BJ (cell line): ENCODE data around the gene NOD1. TPM values are rescaled to one million over a fixed set of nuclear protein-coding genes. Genes with fewer than 3 reads are reported as not detected.

Experiments used
- CTCF ChIA-PET: fragments of 350-600 bp; formaldehyde crosslinking; extraction: SDS; loops from one replicate; lab custom pipeline; 2021; ENCODE audit warnings: antibody characterized with exemption, inconsistent platforms; lab: Yijun Ruan, JAX
- POLR2A ChIA-PET: fragments of 300-600 bp; sonication (Branson Sonifier 250); formaldehyde crosslinking; extraction: SDS; loops from one replicate; lab custom pipeline; 2021; ENCODE audit warnings: antibody characterized with exemption; lab: Charles Lee
- DNase-seq: peaks from one replicate; pipeline ENCODE4 v3.0.0-alpha.2; 2011; ENCODE audit warnings: low read depth
- H3K27me3 ChIP-seq: 2 replicates; pipeline ENCODE4 v1.6.0; 2011; ENCODE audit warnings: low read length; ENCODE audit not compliant: control insufficient read depth, insufficient read depth
- H3K36me3 ChIP-seq: 2 replicates; pipeline ENCODE4 v1.5.1; 2011; ENCODE audit warnings: low read length; ENCODE audit not compliant: control insufficient read depth, insufficient read depth
- H3K4me3 ChIP-seq: 2 replicates; pipeline ENCODE4 v1.5.1; 2011; ENCODE audit warnings: low read depth, mild to moderate bottlenecking, control low read depth, low read length
- polyA plus RNA-seq: library from polyadenylated mRNA; depleted of rRNA; stranded (reverse); fragments of >200 nt; gene quantifications from 2 replicates; pipeline ENCODE4 v1.2.3, GENCODE V29; 2011
- TF ChIP-seq, protein P1 (sequence below): IDR thresholded peaks from 2 replicates; pipeline ENCODE4 v1.5.1; 2011; ENCODE audit warnings: low read depth, mild to moderate bottlenecking, control low read depth, inconsistent platforms, low read length, moderate library complexity; ENCODE audit not compliant: insufficient read depth

NOD1 gene
- polyA plus RNA-seq, 1 experiment, result 3.3 TPM

DNA sequence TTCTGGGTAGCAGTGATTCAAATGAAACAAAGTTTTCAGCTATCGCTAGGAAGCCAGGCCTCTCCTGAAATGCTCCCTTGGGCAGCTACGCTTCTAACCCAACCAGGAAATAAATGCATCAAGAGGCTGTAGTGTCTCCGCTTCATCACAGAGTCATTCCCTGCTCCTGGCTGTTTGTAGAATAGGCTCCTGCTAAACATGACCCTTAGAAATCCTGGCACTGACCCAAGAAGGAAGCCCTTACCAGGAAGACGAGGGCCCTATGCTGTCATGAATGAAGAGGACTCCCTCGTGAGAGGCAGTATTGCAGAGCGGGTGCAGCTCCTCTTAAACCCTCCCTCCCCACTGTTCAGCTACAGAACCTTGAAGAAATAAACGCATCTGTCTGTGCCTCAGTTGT is 48.3 kb downstream of the NOD1 start:
- TF ChIP-seq, protein P1, sequence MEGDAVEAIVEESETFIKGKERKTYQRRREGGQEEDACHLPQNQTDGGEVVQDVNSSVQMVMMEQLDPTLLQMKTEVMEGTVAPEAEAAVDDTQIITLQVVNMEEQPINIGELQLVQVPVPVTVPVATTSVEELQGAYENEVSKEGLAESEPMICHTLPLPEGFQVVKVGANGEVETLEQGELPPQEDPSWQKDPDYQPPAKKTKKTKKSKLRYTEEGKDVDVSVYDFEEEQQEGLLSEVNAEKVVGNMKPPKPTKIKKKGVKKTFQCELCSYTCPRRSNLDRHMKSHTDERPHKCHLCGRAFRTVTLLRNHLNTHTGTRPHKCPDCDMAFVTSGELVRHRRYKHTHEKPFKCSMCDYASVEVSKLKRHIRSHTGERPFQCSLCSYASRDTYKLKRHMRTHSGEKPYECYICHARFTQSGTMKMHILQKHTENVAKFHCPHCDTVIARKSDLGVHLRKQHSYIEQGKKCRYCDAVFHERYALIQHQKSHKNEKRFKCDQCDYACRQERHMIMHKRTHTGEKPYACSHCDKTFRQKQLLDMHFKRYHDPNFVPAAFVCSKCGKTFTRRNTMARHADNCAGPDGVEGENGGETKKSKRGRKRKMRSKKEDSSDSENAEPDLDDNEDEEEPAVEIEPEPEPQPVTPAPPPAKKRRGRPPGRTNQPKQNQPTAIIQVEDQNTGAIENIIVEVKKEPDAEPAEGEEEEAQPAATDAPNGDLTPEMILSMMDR, result no peak
- H3K4me3 ChIP-seq, result no peak overlapping the region
- no peak for DNase-seq
- H3K27me3 ChIP-seq, result no peaks in the 10 kb centered on the region
- POLR2A ChIA-PET, result no interaction called here
- CTCF ChIA-PET, result interaction anchor here (0.6 kb wide), 1 partner anchor 20 kb away, joined by 4 read pairs; no protein-coding TSS in a partner anchor
- peaks cover 1% of the 10 kb centered on the region; the same call in 1 of the 2 replicates for H3K36me3 ChIP-seq

DNA sequence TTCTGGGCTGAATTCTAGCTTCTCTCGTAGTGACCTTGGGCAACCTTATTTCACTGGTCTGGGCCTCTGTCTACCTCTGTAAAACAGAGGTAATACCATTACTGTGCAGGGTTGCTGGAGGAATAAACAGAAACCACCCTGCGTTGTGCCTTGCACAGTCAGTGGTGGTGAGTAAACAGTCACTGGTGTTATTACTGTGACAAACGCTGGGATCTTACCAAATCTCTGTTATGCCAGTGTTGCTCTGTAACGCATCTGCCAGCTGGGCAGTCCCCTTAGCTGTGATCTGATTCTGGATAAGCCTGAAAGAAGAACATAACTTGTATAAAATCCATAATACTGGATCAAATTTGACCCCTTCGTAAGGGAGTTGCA is 49.4 kb downstream of the NOD1 start:
- POLR2A ChIA-PET, result no interaction called here
- H3K36me3 ChIP-seq, result no peaks in the 10 kb centered on the region
- CTCF ChIA-PET, result interaction anchor here (0.5 to 0.8 kb wide), 2 partner anchors 16 to 38 kb away, joined by 3 to 5 read pairs; no protein-coding TSS in a partner anchor

DNA sequence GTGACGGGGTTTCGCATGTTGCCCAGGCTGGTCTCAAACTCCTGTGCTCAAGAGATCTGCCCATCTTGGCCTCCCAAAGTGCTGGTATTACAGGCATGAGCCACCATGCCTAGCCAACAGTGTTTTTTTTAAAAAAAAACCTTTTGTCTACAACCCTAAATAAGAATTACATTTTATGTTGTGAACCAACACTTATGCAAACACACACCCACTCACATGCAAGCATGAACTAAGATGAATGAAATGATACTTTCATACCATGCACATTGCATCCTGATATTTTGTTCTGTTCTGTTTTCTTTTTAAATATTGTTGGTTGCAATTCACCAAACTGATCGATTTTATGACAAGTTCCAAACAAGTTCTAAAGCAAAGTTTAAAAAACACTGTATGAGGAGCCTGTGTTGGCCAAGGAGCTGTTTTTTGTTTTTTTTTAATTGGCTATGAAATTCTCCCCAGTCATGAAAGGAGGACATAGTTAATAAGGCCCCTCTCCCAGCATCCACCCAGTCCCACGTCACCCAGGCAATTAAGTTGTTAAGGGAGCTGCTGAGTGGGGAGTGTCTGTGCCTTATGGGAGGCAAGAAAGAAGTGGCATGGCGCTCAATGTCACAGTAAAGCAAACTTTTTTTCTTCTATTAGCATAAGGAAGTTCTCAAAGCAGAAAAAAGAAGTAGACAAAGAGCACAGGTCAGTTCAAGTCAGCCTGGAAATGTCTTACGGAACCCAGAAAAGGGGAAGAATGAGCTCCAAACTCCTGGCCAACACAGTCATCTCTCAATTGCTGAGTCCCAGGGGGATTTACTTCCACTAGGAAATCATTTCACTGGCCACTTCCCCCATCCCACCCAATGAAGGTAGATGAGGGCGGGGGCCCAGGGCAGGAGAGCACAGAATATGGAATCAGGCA is 50.1 kb downstream of the NOD1 start:
- DNase-seq, result no peak
- POLR2A ChIA-PET, result no interaction called here
- Histone ChIP-seq H3K36me3 (no peaks in the 10 kb centered on the region), H3K4me3 (no peak overlapping the region), H3K27me3 (no peaks in the 10 kb centered on the region)
- CTCF ChIA-PET, result interaction anchor here (0.8 kb wide), 1 partner anchor 16 kb away, joined by 5 read pairs; no protein-coding TSS in a partner anchor
- TF ChIP-seq, protein P1, result no peak

More for the DNA sequence above, 49.4 kb downstream of the NOD1 start:
- DNase-seq, result no peak
- TF ChIP-seq, protein P1, result no peak
- Histone ChIP-seq H3K27me3 (no peaks in the 10 kb centered on the region), H3K4me3 (no peak overlapping the region)

DNA sequence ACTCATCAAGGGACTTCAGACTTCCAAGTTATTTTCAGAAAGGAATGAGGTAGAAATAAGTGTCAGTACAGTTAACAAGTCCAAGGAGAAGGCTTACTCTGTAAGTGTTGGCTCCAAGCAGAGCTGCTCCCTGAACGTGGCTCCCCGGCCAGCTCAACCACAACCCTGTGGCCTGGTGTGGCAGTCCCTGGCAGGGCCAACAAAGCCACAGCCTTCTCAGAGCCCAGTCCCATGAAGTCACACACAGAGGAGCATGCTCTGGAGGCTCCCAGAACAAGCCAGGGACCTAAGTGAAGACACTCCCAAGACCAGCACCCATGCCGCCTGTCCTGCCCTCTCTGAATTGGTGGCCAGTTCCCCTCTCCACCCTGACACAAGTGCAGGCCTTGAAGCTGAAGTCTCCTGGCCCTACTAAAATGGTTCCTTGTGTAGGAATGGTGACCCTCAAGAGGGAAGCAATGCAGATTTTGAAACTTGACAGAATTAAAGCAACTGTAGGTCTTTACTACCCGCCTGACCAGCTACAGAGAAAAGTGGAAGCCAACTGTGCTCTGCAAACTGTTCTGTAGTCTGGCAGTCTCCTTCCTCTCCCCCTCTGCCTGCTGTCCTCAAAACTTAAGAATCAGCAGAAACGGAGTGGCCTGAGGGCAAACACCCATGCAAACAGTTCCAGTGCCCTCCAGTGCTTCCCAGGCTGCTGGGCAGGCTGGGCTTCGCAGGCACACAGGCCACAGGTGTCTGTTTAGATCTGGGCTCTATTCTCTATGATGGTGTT is 51.1 kb downstream of the NOD1 start:
- DNase-seq, result no peak

More for the DNA sequence above, 51.1 kb downstream of the NOD1 start:
- Histone ChIP-seq H3K36me3 (no peaks in the 10 kb centered on the region), H3K4me3 (no peak overlapping the region), H3K27me3 (no peaks in the 10 kb centered on the region)
- TF ChIP-seq, protein P1, result no peak
- CTCF ChIA-PET, result no interaction called here
- POLR2A ChIA-PET, result no interaction called here
